Stimulated activated CD4-positive, alpha-beta T cell treated with anti-CD3 and anti-CD28 coated beads, Interleukin-1b, Interleukin-23, amount 100 ng/mL, for 1 hour (primary cell): ENCODE results near the gene LAMTOR3.

Experiments
- DNase-seq, 2 donors: peaks; one replicate each; pipeline ENCODE4 v3.0.0-alpha.2; 2020; ENCODE audit warnings: low read depth in 2 of 2

The LAMTOR3 gene

DNA sequence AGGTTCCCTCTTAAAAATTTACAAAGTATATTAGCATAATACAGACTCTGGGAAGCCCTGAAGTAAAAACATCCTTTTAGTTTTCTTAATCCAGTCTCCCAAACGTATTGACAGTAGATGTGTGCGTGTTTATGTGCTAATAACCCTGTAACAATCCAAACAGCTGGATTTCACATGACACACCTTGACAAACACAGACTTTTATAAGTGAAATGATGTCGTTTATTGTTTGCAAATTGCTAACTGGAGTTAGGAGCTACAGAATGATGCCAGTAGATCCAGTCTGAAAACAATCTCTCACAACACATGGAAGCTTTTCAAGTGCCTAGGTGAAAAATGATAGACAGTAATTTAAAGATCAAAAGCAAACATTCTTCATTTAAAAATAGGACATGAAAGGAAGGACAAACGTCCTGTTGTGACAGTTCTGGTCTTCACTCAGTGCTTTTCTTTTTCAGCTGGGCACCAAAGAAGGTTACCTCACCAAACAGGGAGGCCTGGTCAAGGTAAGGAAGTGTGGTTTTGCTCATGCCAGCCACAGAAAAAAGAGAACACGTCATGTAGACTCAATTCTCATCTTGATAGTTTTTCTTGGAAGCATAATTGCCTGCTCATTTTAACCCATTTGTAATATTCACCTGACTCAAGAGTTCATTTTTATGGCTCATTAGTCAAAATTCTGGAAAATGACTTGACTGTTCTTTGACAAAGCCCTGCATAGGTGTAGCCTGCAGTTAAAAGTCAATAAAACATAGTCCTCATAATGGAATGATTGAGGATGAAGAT is 32.9 kb downstream of the LAMTOR3 start:
- DNase-seq: no peak

DNA sequence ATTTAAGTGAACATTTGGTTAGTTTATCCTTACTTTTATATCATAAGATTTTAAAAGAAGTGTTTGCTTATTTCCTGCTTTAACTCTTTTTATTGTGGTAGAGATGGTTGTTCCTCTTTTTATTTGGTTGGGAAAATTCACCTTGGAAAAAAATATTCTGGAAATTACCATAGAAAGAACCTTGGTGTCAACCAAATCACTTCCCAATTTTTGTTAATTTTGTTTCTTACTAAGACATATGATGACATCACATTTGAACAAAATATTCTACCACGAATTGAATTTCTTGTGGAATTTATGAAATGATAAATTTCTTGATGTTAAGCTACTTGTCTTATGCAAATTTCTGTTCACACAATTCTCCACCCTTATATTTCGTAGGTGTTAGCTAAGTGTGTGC is 33.7 kb downstream of the LAMTOR3 start:
- no peak for DNase-seq

DNA sequence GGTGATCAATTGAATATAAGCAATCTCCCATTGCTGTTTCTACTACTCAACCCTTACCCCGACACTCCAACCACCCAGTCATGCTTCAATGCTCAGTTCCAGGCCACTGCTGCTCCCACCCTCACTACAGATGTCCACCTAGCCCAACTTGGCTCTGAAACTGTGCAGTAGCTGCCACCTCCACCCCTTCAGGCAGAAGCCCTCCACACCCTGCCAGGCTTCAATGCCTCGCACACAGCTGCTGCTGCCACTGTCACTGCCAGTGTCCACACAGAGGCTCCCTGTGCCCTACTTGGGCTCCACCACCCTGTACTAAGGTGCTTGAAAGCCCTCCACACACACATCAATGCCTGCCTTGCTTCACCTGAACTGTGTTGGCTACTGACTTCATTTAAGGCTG is 34.6 kb downstream of the LAMTOR3 start:
- no peak for DNase-seq

DNA sequence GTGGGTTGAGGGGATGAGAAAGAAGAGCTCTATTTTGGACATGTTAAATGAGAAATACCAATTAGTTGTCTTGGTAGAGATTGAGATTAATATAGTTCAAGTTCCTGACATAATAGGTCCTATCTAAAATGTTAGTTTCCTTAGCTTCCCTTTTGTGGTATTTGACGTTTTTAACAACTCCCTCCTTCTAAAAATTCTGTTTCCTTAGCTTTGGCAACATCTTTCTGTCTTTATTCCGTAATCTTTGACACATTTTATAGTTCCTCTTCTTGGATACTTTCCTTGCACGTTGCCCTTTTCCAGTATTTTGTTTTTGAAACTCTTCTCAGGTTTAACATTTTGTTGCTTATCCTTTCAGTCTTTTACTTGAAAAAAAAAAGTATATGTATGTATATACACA is 36.9 kb downstream of the LAMTOR3 start:
- DNase-seq: no peak

DNA sequence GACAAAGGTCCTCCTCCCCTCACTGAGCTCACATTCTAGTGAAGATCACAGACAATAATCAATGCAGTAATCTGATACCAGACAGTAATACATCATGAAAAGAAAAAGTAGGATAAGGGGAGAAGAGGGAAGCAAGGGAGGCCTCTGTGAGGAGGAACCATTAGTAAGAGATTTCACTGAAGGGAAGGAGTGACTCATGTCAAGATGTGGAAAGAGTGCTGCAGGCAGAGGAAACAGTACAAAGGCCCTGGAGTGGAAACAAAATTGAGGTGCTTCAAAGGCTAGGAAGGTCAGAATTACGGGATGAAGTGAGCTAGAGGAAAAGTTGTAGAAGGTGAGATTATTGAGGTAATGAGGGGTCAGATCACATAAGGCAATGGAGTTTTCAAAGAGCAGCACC is 38.1 kb downstream of the LAMTOR3 start:
- no peak for DNase-seq

DNA sequence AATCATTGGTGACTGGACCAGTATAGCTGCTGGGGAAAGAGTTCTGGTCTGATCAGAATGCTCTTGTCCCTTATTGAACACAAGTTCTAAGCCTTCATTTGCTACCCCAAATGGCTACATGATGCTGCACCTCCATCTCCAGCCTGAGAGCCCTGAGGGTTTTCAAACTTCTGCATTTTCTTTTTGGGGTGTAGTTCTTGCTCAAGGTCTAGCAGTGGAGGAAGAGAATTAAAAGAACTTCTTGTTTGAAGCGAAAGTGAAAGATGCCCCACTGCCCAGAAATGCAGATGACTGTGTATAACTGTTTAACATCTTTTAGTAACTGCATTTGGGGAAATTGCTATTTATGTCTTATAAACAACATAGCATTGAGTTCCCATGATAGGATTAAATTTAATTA is 38.5 kb downstream of the LAMTOR3 start:
- no peak for DNase-seq

DNA sequence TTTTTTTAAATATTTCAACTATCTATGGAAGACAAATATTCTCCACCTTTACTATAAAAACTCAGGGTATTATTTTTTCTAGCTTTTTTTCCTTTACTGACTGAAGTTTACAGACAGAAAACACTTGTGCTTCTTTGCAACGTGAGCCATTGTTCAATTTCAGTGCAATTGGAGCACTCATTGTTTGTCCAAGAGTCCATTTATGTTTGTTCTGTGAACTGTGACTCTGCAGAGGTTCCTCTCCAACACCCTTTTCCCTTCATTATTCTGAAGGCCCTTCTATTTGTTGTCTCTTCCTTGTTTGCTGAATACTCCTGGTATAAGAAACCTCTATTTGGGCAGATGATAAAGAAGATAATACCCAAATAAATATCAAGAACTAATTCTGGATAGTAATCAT is 40.2 kb downstream of the LAMTOR3 start:
- DNase-seq: no peak

DNA sequence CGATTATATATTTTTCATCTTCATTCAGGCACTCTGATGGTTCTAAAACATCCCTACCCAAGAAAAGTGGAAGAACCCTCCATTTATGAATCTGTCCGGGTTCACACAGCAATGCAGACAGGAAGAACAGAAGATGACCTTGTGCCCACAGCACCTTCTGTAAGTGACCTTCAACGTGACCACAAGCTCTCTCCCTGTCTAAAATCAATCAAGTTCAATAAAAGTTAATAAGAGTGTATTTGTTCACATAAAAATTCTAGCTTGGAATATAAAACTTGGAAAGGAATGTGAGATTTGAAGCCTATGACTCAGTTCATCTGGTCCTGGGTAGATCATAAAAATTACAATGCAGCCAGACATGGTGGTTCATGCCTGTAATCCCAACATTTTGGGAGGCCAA is 41.0 kb downstream of the LAMTOR3 start:
- DNase-seq: no peak

DNA sequence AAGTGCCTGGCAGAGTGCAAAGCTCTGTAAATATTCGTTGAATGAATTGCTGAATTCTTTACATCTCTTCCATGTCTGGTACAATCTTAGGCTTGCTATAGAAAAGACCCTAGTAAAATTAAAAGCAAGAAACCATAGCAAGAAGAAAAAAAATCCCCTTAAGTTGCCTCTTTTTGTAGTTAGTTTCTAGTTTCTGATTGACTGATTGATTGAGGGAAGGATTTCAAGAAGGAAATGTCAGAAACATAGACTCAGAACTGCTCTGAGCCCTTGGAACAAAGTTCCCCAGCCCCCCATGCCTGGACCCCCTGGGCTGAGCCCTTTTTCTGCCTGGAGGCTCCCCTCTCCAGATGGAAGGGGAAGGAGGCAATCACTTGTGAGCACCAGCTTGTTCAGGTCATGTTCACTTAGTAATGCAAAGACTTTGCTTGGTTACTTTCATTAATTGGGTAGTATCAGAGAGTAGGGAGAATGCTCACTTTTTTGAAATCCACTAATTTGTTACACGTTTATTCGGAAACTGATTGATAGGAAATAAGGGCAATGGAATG is 42.0 kb downstream of the LAMTOR3 start:
- no peak for DNase-seq

DNA sequence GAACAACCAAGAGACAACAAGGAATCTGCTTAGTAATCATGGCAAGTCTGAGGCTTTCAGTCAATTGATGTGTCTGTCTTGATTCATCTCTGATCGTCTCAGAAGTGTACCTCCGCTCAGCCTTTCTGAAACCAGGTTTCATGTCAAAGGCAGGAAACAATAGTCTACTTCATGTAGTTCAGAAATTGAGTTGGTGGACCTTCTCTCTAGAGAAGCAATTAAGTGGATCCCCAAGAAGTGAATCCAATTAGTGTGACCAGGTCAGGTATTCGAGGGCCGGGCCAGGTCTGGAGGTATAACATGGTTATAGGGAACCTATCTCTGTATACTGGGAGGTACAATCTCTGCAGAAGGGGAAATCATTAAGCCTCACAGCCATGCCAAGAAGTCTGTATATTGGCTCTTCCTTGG is 45.6 kb downstream of the LAMTOR3 start:
- DNase-seq: no peak

DNA sequence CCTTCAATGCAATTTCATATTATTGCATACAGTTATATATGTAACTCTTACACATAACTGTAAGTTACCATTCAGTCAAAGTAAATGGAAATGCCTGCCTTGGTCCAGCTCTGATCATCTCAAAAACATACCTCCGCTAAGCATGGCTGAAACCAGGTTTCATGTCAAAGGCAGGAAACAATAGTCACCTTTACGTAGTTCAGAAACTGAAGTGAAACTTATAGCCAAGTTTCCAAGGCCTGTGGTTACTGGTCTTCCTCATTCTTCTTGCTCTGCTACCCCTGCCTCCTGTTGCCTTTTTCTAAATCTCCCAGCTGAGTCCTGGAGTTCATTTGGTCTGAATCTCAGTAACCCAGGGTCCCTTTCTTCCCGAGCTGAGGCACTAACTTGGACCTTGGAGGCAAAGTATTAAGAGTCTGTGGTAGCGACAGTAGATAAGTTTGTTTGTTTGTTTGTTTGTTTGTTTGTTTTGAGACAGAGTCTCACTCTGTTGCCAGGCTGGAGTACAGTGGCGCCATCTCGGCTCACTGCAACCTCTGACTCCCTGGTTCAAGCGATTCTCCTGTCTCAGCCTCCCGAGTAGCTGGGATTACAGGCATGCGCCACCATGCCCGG is 46.8 kb downstream of the LAMTOR3 start:
- DNase-seq: no peak

DNA sequence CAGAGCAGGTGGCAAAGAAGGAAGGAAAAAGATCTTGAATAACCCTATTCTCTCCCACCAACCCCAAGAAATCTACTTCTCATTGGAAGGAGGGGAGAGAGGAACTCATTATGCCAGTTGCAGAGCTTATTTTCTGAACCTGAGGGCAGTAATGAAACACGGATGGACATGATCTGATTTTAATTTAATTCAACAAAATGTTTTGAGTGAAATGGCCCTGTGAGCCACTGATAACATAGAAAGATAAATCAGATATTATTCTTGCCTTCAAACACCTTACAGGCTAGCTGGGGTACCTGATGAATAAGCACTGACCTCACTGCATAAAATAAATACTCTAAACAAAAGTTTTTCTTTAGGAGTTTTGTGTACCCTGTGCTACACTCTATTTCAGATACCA is 47.3 kb downstream of the LAMTOR3 start:
- no peak for DNase-seq

DNA sequence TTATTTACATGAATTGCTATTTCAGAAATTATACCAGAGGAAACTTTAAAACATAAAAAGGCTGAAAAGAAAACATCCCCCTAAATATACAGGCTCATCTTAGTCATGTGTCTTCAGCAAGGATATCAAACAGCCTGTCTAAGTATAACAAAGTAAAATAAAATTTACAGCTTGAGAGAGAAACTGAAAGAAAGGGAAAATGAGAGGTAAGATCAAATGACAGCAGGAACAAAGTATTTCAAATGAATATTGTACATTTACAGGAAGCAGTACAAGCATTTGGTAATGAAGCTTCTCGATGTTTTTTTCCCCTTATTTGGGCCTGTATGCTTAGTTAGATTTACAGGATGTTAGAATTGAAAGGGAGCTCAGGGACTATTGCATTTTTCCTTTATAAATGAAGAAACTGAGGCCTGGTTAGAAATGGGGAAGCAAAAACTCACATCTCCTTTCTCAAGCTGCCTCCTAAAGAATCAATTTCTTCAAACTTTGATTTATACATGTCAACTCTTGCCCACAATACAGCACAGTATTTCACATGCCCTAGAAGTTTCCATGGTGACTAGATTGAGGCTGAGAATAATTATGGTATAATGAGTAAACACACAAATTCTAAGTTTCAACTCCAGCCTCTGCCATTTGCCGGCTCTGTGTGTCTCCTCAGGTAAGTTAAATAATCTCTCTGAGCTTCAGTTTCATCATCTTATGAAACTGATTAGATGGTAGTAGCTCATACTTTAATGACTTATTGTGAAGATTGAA is 48.3 kb downstream of the LAMTOR3 start:
- no peak for DNase-seq

DNA sequence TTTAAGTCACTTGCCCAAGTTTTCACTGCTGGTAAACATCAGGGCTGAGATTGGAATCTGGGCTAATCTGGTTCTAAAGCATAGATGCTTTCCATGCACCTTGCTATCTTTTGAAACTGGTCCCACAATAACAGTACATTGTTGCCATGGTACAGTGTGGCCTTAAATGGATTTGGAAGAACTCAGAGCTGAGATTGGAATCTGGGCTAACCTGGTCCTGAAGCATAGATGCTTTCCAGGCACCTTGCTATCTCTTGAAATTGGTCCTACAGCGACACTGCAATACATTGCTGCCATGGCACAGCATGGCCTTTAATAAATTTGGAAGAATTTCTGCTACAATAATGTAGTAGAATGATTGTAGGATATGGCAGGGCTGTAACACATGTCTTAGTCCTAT is 49.0 kb downstream of the LAMTOR3 start:
- no peak for DNase-seq

DNA sequence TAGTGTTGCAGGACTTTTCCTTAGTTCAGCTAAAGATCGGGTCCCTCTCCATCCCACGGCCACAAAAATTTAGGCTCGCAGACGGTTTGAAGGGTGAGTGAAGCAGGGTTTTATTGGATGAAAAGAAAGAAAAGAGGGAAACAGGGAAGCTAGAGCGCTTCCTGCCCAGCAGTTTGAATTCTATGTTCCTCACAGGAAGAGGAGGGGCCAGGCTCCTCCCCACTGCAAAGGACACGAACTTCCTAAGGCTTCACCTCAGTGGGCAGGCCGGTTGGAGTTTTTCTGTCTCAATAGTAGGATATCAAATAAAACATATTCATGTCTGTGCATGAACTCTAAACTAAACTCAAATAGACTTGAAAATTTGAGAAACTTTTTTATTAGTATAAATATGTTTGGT is 50.2 kb downstream of the LAMTOR3 start:
- DNase-seq: no peak

DNA sequence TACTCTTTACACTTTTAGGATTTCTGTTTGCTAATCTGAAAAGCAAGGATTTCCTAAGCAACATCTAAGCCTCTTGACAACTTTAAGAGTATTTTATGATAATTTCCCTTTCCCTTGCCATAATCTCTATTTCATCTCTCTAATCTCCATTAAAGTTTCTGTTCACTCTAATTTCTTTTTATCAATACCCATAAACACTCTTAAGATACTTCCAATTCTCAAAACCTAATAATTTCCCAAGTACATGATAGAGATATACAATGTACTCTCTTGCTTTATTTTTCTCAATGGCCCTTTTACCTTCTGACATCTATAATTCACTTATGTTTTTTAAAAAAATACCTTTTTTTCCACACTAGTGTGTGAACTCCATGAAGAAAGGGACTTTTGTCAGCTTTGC is 50.8 kb downstream of the LAMTOR3 start:
- DNase-seq: no peak

DNA sequence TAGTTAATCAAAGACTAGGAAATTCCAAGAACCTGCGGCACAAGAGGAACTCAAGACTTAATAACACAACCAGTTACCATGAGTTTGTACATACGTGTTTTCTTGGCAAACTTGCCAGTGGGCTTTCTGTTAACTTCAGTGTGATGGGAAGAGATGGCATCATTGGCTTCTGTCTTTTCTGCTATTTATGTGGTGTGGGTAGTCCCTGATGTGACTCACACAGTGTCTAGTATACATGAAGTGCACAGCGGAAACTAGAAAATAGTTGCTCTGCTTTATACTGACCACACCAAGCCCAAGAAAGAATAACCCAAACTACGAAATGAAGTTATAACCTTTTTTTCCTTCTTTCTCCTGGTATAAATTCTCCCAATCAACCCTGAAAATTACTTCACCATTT is 53.1 kb downstream of the LAMTOR3 start:
- DNase-seq: no peak

DNA sequence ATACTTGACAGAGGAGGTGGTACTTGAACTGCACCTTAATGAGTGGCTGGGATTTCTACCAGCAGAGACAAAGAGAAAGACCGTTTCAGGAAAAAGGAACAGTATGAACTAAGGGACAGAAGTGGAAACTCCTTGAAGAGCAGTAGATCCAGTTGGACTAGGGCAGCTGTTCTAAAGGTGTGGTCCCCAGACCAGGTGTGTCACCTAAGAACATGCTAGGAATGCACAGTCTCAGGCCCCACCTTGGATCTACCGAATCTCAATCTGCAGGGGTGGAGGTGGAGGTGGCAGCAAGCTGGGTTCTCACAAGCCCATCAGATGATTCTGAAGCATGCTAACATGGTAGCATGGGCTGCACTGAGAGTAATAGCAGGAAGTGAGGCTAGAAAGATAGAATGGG is 55.3 kb downstream of the LAMTOR3 start:
- no peak for DNase-seq

DNA sequence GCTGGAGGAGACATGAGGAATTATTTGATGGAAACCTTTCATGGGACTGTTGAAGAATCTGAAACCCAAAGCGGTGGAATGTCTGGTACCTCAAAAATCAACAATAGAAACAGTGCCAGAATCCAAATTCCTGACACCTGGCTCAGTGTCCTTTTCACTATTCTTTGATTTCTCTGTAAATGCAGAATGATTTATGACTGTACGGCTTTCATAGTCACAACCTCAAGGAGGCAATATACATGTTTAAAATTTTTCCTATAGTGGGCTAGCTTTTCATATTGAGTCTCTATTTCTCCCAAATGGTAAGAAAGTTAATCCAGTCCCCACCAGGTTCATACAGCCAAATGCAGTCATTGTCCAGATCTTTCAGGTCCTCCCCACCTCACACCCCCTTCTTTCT is 58.3 kb downstream of the LAMTOR3 start:
- DNase-seq: no peak

DNA sequence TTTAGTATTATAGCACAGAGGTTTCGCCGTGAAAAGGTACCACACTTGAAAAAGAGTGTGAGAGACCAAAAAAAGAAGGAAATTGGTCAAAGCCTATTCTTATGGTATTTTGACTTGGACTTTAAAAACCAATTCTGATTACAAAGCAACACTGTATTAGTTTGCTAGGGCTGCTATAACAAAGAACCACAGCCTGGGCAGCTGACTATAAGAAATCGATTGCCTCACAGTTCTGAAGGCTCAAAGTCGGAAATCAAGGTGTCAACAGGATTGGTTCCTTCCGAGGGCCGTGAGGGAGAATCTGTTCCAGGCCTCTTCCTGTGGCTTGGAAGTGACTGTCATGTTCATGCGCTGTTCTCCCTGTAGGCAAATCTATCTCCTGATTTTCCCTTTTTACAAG is 59.7 kb downstream of the LAMTOR3 start:
- no peak for DNase-seq

DNA sequence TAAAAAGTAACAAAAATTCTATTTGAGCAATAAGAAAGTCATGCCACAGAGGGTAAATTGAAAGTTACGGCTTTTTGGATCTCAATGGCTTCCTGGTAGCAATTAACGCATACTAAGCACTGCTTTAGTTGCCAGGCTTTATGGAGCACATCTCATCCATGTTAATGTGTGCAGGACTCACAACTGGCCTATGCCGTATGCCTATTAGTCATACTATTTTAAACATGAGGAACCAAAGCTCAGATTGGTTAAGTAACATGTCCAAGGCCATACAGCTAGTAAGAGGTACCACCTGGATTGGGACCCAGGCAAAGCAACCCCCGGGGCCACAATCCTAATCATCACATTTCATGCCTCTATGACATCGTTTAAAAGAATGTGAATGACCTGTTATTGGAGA is 60.5 kb downstream of the LAMTOR3 start:
- no peak for DNase-seq

DNA sequence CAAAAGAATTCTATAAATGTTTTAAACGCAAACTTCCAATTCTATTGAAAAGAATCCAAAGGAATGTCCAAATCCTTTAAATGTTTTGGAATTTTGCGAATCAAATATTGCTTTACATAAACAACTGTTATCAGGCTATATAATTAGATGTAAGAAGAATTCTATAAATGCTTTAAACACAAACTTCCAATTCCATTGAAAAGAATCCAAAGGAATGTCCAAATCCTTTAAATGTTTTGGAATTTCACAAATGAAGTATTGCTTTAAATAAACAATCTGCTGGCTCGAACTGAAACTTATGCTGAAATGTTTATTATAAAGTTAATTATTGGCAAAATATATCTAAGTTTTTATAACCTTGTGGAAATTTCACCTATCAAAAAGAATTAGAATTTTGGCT is 61.5 kb downstream of the LAMTOR3 start:
- no peak for DNase-seq

DNA sequence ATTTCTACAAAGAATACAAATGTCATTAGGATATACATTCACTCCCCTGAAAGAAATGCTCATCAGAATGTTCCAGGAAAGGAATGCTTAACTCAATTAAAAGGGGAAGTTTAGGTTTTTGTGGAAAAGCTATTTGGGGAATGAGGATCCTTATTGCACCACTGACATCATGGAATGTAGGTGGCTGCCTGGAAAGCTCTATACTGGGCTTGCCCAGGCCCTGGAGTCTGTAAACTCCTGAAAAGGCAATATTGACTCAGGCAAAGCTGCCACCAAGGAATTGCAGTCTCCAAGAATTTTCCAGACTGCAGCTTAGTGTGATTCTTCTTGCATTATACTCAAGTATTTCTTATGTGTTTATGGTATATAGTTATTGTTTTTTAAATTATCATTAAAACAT is 61.9 kb downstream of the LAMTOR3 start:
- no peak for DNase-seq
